ENCODE results near the gene SLC32A1.
A peak's percentile ranks its signal among the peaks of the same experiment; 100 is the strongest.

The SLC32A1 gene, protein sequence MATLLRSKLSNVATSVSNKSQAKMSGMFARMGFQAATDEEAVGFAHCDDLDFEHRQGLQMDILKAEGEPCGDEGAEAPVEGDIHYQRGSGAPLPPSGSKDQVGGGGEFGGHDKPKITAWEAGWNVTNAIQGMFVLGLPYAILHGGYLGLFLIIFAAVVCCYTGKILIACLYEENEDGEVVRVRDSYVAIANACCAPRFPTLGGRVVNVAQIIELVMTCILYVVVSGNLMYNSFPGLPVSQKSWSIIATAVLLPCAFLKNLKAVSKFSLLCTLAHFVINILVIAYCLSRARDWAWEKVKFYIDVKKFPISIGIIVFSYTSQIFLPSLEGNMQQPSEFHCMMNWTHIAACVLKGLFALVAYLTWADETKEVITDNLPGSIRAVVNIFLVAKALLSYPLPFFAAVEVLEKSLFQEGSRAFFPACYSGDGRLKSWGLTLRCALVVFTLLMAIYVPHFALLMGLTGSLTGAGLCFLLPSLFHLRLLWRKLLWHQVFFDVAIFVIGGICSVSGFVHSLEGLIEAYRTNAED

GRCh38 chr20:38723848-38724625, at the start of gene SLC32A1:
Gene SLC32A1, plus strand, starts transcription at chr20:38724486. Its CDS starts 239 bp downstream, at chr20:38724725.
- DNase-seq: peak; percentile 16

- no peak for DNase-seq
These were observed 49.5 kb upstream of the SLC32A1 start for GRCh38 chr20:38674765-38675133.

DNA sequence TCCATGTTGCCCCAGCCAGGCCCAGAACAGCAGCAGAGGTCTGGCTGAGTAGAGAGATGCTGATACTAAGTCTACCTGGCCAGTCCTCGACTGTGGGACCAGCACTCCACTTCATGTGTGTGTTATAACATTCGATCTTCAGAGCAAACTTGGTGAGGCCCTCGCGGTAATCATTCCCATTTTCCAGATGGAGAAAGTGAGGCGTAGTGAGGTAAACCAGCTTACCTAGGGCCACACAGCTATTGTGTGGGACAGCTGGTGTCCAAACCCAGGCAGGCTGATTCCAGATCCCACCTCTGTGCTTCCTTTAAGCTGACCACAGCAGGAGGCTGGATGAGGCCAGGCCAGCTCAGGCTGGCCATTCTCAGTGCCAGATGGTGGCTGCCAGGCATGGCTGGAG, 47.7 kb upstream of the SLC32A1 start:
- DNase-seq: no peak

GRCh38 chr20:38680500-38681306, 43.6 kb upstream of the SLC32A1 start:
- peak; percentile 8 for DNase-seq

GRCh38 chr20:38685271-38685670, 39.0 kb upstream of the SLC32A1 start:
- no peak for DNase-seq

DNA sequence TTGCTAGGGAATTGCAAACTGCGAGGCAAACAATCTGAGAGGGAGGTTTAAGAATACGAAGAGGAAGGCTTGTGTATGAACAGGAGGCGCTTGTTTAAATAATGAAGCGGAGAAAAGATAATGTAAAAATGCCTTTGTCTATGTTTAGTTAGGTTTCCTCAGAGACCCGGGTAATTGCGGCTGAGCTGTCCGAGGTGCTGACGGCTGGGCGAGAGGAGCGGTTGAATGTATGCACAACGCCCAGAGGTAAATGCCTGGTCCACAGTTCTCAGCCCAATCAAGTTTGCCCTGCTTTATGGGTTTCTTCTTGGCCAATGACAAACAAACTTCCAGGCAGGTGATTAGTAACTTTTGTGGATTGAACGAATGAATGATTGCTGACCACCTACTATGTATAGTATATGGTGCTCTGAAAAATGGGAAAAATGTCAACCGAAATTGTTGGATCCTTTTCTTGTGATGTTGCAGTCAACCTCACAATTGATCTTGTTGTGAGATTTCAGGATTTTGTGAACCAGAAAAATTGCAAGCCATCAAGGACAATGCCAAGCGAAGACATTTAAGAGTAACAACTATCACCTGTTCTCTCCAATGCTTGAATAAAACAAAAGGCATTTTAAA, 38.3 kb upstream of the SLC32A1 start:
- DNase-seq: peak; percentile 41

- peak; percentile 50 for DNase-seq
These were observed 31.6 kb upstream of the SLC32A1 start for GRCh38 chr20:38692436-38693411.

DNA sequence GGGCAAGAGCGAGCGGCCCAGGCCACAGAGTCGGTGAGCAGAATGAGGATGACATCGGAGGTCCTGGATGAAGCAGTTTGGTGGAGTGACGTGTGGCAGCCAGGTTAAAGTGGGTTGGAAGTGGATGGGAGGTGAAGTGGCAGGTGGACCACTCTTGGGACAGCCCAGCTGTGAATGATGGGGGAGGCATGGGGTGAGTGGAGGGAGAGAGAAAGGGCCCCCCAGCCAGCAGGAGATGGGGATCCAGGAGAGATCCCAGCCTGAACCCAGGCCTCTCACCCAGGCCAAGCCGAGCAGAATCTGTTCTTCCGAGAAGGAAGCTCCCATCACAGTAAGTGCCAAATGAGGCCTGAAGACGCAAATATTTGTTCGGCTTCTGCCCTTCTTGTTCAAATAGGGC, 27.0 kb upstream of the SLC32A1 start:
- DNase-seq: no peak

DNA sequence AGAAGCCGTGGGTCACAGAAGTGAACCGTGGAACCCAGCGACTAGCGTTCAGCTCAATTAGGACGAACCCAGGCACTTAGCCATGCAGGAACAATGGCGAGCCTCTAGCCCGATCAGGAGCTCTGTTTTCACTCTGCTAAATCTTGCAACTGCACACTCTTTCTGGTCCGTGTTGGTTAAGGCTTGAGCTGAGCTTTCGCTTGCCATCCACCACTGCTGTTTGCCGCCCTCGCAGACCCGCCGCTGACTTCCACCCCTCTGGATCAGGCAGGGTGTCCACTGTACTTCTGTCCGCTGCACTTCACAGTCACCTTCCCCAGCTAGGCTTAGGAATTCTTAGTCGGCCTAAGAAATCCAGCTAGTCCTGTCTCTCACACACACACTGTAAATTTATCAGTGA, 25.7 kb upstream of the SLC32A1 start:
- no peak for DNase-seq

DNA sequence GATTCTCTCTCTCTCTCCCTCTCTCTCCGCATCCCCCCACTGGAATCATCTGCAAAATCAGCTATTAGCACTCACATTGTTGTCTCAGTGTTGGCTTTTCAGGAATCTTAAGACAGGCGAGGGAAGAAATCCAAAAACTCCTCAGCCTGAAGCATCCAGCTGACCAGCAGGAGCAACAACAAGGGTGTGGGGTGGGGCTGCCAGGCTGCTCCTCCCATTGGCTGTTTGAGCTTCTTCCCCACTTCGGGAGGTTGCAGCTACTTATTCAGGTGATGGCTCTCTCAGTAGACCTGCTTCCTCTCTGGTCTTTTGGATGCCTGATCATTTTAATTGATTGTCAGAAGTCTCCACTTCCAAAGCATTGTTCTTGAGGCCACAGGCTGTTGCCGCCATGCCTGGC, 24.1 kb upstream of the SLC32A1 start:
- DNase-seq: no peak

- no peak for DNase-seq
These were observed 23.4 kb upstream of the SLC32A1 start for GRCh38 chr20:38700926-38701325.

DNA sequence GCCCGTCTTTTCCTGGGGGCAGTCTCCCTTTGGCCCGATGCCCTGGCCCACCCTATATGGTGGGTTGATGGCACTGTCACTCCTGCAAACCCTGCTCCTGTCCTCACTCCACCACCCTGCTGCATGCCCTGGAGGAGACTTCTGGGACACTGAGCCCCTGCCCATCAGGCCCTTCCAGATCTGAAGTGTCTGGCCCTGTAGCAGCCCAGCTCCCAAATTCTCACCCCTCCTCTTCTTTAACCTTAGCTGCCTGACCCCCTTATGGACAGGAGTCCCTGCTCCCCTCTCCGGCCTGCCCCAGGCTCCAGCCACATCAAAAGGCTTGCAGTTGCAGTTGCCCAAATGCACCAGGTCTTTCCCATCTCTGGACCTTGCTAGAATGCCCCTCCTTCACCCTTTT, 20.8 kb upstream of the SLC32A1 start:
- DNase-seq: no peak

DNA sequence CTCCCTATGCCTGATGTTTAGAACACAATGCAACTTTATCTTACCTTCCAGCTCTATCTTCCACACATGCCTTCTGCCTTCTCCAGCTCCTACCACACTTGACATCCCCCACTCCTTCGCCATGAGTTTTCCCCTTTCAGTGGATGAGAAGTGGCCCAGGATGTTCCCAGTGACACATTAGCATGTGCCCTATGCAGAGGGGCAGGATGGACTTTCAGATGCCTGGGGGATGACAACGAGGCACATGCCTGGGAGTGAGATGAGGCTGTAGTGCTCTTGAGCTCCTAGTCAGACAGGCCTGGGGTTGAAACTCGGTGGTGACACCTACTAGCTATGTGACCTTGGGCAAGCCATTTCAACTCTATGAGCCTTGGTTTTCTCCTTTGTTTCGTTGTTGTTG, 20.1 kb upstream of the SLC32A1 start:
- no peak for DNase-seq

- DNase-seq: no peak
These were observed 17.8 kb upstream of the SLC32A1 start for GRCh38 chr20:38706509-38706908.

DNA sequence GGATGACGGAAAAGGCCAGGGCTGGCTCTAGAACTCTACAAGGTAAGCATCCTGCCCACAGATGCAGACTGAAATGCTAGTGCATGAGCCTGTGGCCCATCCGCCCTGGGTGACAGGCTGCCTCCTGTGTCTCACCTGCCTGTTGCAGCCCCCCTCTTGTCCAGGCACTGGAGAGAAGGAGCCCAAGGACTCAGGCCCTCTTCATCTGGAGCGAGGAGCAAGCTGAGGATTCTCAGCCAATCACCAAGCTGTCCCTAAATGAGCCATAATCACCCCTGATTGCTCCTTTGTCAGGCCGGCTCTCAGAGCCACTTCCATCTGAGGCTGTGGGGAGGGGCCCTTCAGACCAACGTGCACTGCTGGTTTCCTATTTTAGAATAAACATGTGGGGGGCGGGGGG, 10.0 kb upstream of the SLC32A1 start:
- DNase-seq: no peak

DNA sequence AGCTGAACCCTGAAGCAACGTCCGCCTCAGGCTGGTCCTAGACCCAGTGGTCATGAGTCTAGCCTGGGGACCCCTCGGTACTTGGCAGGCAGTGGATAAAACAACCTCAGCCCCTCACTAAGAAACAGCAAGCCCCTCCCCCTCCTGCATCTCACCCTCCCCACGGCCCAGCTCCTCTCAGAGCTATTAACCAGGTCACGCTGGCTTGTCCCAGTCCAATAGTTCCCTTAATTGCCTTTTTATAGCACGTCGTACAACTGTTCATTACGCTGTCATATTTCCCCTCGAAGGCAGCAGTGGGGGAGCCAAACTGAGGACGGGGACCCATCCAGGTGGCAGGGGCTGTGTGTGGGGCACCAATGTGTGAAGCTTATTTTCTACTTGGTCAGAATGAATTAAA, 8.6 kb upstream of the SLC32A1 start:
- no peak for DNase-seq

- no peak for DNase-seq
These were observed 1.6 kb upstream of the SLC32A1 start for GRCh38 chr20:38722683-38723016.

DNA sequence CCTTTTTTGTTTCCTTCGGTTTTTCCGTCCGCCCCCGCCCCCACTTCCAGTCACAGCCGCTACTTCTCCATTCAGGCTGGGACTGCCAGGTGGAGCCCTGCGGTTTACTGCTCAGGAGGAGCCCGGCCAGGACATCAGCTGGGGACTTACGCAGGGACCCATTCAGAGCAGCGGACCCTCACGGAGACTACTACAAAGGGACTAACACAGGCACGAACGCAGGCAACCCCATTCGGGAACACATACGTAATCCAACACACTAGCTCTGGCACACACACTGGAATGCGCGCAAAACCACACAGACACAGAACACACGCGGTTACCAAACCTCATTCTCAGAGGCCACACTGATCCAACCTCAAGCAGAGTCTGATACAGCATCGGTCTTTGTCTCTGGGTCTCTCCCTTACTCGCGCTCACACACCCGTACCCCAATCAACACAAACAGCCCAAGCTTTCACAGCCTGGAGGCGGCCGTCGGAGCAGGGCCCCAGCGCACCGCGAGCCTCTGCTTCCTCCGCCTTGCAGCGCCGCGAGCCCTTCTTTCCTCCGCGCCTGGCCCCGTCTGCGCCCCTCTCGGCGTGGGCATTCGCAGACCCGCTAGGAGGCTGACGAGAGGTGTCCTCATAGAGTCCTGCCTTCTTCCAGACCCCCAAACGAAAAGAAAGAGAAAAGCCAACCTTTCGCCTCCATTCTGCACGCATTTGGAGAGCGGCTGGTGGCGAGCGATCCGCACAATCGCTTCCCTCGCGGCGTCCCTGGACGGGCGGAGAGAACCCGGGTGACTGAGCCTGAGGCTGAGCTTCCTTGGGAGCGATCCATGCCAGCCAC, 1.1 kb upstream of the SLC32A1 start:
- peak; percentile 10 for DNase-seq

- peak; percentile 3 for DNase-seq
These were observed 401 bp downstream of the SLC32A1 start for GRCh38 chr20:38724626-38725147.

- DNase-seq: peak; percentile 3
These were observed 1.0 kb downstream of the SLC32A1 start for GRCh38 chr20:38725148-38725901.
